HEK293 (cell line): ENCODE results near the gene AHCYL2.

ENCODE experiments used
- CTCF ChIP-seq: fragments of 450-650 bp; formaldehyde crosslinking; IDR thresholded peaks from 2 replicates; pipeline ENCODE4 v1.5.1; 2016; ENCODE audit warnings: missing biosample characterization, missing genetic modification characterization
- GLI2 ChIP-seq: fragments of 450-650 bp; formaldehyde crosslinking; IDR thresholded peaks from 2 replicates; pipeline ENCODE4; 2017; ENCODE audit warnings: missing biosample characterization, missing genetic modification characterization, low read depth, borderline replicate concordance
- MEIS1 ChIP-seq: sonication (generic); formaldehyde crosslinking; IDR thresholded peaks from 2 replicates; pipeline ENCODE4 v1.8.1; 2022; ENCODE audit warnings: missing genetic modification reagents, mild to moderate bottlenecking, borderline replicate concordance
- ZBTB1 ChIP-seq: fragments of 450-650 bp; formaldehyde crosslinking; IDR thresholded peaks from 2 replicates; pipeline ENCODE4 v1.5.1; 2016; ENCODE audit warnings: missing biosample characterization, missing genetic modification characterization
- ZNF404 ChIP-seq: fragments of 450-650 bp; formaldehyde crosslinking; IDR thresholded peaks from 2 replicates; pipeline ENCODE4 v1.5.1; 2017; ENCODE audit warnings: missing biosample characterization, missing genetic modification characterization
- ZNF514 ChIP-seq: fragments of 450-650 bp; formaldehyde crosslinking; IDR thresholded peaks from 2 replicates; pipeline ENCODE4 v1.5.1; 2016; ENCODE audit warnings: missing biosample characterization, missing genetic modification characterization

GRCh38 chr7:129285111-129285510 is 60.3 kb downstream of the AHCYL2 start:
- TF ChIP-seq ZNF514, result no peak
- no peak for TF ChIP-seq ZBTB1
- TF ChIP-seq MEIS1 (CRISPR knock-in tag), result no peak
- TF ChIP-seq GLI2 (tag by site-specific recombination), result no peak
- no peak for TF ChIP-seq CTCF (tag by site-specific recombination)
- TF ChIP-seq ZNF404 (tag by site-specific recombination), result no peak
